ENCODE measurements around the gene MPZ. TPM values are rescaled to one million over a fixed set of nuclear protein-coding genes. Genes with fewer than 3 reads are reported as not detected.

Gene MPZ
- total RNA-seq, 2 donors from 2014 or later: 2.7 to 3.1 TPM

GRCh38 chr1:161297415-161297814, 12.4 kb downstream of the MPZ start:
- TF ChIP-seq CTCF (IDR thresholded peaks at IDR 0.05): no peak
- no peaks in the 10 kb centered on the region for H3K9me3 ChIP-seq

GRCh38 chr1:161290779-161291178, 19.0 kb downstream of the MPZ start:
- Histone ChIP-seq H3K4me1 (no peaks in the 10 kb centered on the region), H3K4me3 (no peak overlapping the region), H3K27ac (no peak overlapping the region), H3K9me3 (no peaks in the 10 kb centered on the region), H3K36me3 (no peaks in the 10 kb centered on the region), H3K27me3 (no peaks in the 10 kb centered on the region), H3K9ac (ENCODE audit: low read depth in 2 of 2, low read length in 2 of 2) (no peak overlapping the region)
- no peak for DNase-seq
- intact Hi-C loops (cut with DNase I): loop anchor here (5.0 kb wide), 1 partner anchor 63 kb away; the partner anchor contains the start of gene TOMM40L
- TF ChIP-seq CTCF (IDR thresholded peaks at IDR 0.05): no peak

More at GRCh38 chr1:161297415-161297814, 12.4 kb downstream of the MPZ start:
- Histone ChIP-seq H3K27ac (no peak overlapping the region), H3K4me3 (no peak overlapping the region), H3K36me3 (no peaks in the 10 kb centered on the region), H3K9ac (ENCODE audit: low read depth in 2 of 2, low read length in 2 of 2) (no peak overlapping the region), H3K27me3 (no peaks in the 10 kb centered on the region), H3K4me1 (no peaks in the 10 kb centered on the region)
- intact Hi-C loops (cut with DNase I): no loop called here
- no peak for DNase-seq

GRCh38 chr1:161287482-161288054, 22.2 kb downstream of the MPZ start:
- Histone ChIP-seq H3K27me3 (no peaks in the 10 kb centered on the region), H3K27ac (no peak overlapping the region), H3K36me3 (no peaks in the 10 kb centered on the region), H3K4me1 (no peaks in the 10 kb centered on the region), H3K4me3 (no peak overlapping the region), H3K9me3 (no peaks in the 10 kb centered on the region), H3K9ac (ENCODE audit: low read depth in 2 of 2, low read length in 2 of 2) (no peak overlapping the region)
- no peak for TF ChIP-seq CTCF (IDR thresholded peaks at IDR 0.05)
- no peak for DNase-seq
- intact Hi-C loops (cut with DNase I): no loop called here

GRCh38 chr1:161285521-161285920, 24.2 kb downstream of the MPZ start:
- no peak overlapping the region for H3K9ac ChIP-seq (ENCODE audit: low read depth in 2 of 2, low read length in 2 of 2)
- H3K9me3 ChIP-seq: no peaks in the 10 kb centered on the region
- no peak for DNase-seq
- intact Hi-C loops (cut with DNase I): no loop called here
- no peaks in the 10 kb centered on the region for H3K36me3 ChIP-seq
- no peak for TF ChIP-seq CTCF (IDR thresholded peaks at IDR 0.05)
- no peak overlapping the region for H3K4me3 ChIP-seq
- no peaks in the 10 kb centered on the region for H3K27me3 ChIP-seq
- H3K27ac ChIP-seq: no peak overlapping the region
- H3K4me1 ChIP-seq: no peaks in the 10 kb centered on the region

GRCh38 chr1:161285113-161285512, 24.7 kb downstream of the MPZ start:
- no peak overlapping the region for H3K27ac ChIP-seq
- intact Hi-C loops (cut with DNase I): no loop called here
- no peaks in the 10 kb centered on the region for H3K4me1 ChIP-seq
- no peak for DNase-seq
- no peaks in the 10 kb centered on the region for H3K9me3 ChIP-seq
- no peak for TF ChIP-seq CTCF (IDR thresholded peaks at IDR 0.05)
- no peaks in the 10 kb centered on the region for H3K27me3 ChIP-seq
- no peak overlapping the region for H3K9ac ChIP-seq (ENCODE audit: low read depth in 2 of 2, low read length in 2 of 2)
- H3K4me3 ChIP-seq: no peak overlapping the region
- H3K36me3 ChIP-seq: no peaks in the 10 kb centered on the region
